Prostate gland (tissue), 2 donors: ENCODE data around the gene CLIP1. TPM values are rescaled to one million over a fixed set of nuclear protein-coding genes. Genes with fewer than 3 reads are reported as not detected.

ENCODE experiments used
- DNase-seq: peaks from one replicate; pipeline ENCODE4 v3.0.0-alpha.2; 2019; ENCODE audit warnings: low spot score
- H3K27ac ChIP-seq, 2 donors: fragments of 200-600 bp; sonication (generic); 2 replicates each; pipeline ENCODE4 v1.5.1; 2017 to 2019
- H3K27me3 ChIP-seq: fragments of 200-600 bp; sonication (generic); replicated peaks from 2 replicates; pipeline ENCODE4 v1.5.1; 2019; ENCODE audit not compliant: insufficient read depth
- H3K36me3 ChIP-seq, 2 donors: fragments of 200-600 bp; sonication (generic); 1 replicate in 1 of 2; 2 replicates in 1 of 2; pipeline versions ENCODE4 v1.5.1 to v1.8.1; 2017 to 2019
- H3K4me1 ChIP-seq: fragments of 200-600 bp; sonication (generic); replicated peaks from 2 replicates; pipeline ENCODE4 v1.5.1; 2019
- H3K4me3 ChIP-seq, 2 donors: fragments of 200-600 bp; sonication (generic); 2 replicates each; pipeline ENCODE4 v1.5.1; 2017 to 2019
- H3K9me3 ChIP-seq: fragments of 200-600 bp; sonication (generic); 2 replicates; pipeline ENCODE4 v1.5.1; 2017
- POLR2A ChIP-seq: fragments of 450-650 bp; IDR thresholded peaks from one replicate; pipeline ENCODE4 v1.6.1; 2016; ENCODE audit warnings: antibody characterized with exemption, mild to moderate bottlenecking
- POLR2AphosphoS5 ChIP-seq: sonication (generic); formaldehyde crosslinking; IDR thresholded peaks from one replicate; pipeline ENCODE4 v1.6.1; 2017; ENCODE audit warnings: antibody characterized with exemption
- WGBS: methylation state at CpG from one replicate; pipeline ENCODE4 v1.1.5; 2018; 5-methylcytosine and 5-hydroxymethylcytosine counted together
- intact Hi-C: fragments of 100-400 bp; cut with DNase I; formaldehyde crosslinking; loops from one replicate; pipeline ENCODE4 v1.14.2; 2022
- total RNA-seq, 2 donors: library from RNA; depleted of rRNA; stranded (reverse); fragments of >200 nt; gene quantifications; one replicate each; pipeline ENCODE4 v1.1.0, GENCODE V29; 2016
- TF ChIP-seq, protein P1 (sequence below), 4 experiments: fragments of 200-600 bp in 2 of 4; fragments of 450-650 bp in 2 of 4; sonication (generic) in 2 of 4; IDR thresholded peaks; 1 replicate in 3 of 4; 2 replicates in 1 of 4; pipeline ENCODE4 v1.5.1; 2016 to 2019; ENCODE audit warnings: antibody characterized with exemption in 4 of 4, mild to moderate bottlenecking in 2 of 4, moderate library complexity in 2 of 4

CLIP1 gene
- total RNA-seq, 2 donors from 2014 or later, result 59.9 to 84.1 TPM

GRCh38 chr12:122333142-122334087 lies 89.1 kb downstream of the CLIP1 start:
- intact Hi-C loops, result no loop called here
- no peaks in the 10 kb centered on the region for H3K27me3 ChIP-seq
- H3K4me1 ChIP-seq, result no peaks in the 10 kb centered on the region
- WGBS, result 87% methylated on average over 14 of the region's 14 CpGs
- H3K4me3 ChIP-seq, result no peak overlapping the region
- TF ChIP-seq, protein P1, sequence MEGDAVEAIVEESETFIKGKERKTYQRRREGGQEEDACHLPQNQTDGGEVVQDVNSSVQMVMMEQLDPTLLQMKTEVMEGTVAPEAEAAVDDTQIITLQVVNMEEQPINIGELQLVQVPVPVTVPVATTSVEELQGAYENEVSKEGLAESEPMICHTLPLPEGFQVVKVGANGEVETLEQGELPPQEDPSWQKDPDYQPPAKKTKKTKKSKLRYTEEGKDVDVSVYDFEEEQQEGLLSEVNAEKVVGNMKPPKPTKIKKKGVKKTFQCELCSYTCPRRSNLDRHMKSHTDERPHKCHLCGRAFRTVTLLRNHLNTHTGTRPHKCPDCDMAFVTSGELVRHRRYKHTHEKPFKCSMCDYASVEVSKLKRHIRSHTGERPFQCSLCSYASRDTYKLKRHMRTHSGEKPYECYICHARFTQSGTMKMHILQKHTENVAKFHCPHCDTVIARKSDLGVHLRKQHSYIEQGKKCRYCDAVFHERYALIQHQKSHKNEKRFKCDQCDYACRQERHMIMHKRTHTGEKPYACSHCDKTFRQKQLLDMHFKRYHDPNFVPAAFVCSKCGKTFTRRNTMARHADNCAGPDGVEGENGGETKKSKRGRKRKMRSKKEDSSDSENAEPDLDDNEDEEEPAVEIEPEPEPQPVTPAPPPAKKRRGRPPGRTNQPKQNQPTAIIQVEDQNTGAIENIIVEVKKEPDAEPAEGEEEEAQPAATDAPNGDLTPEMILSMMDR (IDR thresholded peaks at IDR 0.05), result no peak
- TF ChIP-seq POLR2A (no peak), POLR2AphosphoS5 (no peak)
- no peak for DNase-seq
- H3K9me3 ChIP-seq, result no peaks in the 10 kb centered on the region
- H3K27ac ChIP-seq, result no peak overlapping the region
- H3K36me3 ChIP-seq, result peaks cover 6% of the 10 kb centered on the region in 2 donors

GRCh38 chr12:122327494-122328385 lies 94.7 kb downstream of the CLIP1 start:
- intact Hi-C loops, result no loop called here
- Histone ChIP-seq H3K9me3 (no peaks in the 10 kb centered on the region), H3K36me3 (peaks cover 0 to 8% of the 10 kb centered on the region in 2 donors), H3K27me3 (no peaks in the 10 kb centered on the region), H3K4me3 (no peak overlapping the region), H3K27ac (no peak overlapping the region), H3K4me1 (no peaks in the 10 kb centered on the region)
- TF ChIP-seq POLR2A (no peak), POLR2AphosphoS5 (no peak)
- TF ChIP-seq, protein P1 (IDR thresholded peaks at IDR 0.05), result no peak
- 84% methylated on average over 18 of the region's 18 CpGs for WGBS
- DNase-seq, result no peak

GRCh38 chr12:122327014-122327413 lies 95.5 kb downstream of the CLIP1 start:
- WGBS, result 34% methylated on average over 1 of the region's 1 CpG
- intact Hi-C loops, result no loop called here
- DNase-seq, result no peak
- Histone ChIP-seq H3K27me3 (no peaks in the 10 kb centered on the region), H3K4me1 (no peaks in the 10 kb centered on the region), H3K4me3 (no peak overlapping the region), H3K27ac (no peak overlapping the region), H3K36me3 (peaks cover 0 to 8% of the 10 kb centered on the region in 2 donors), H3K9me3 (no peaks in the 10 kb centered on the region)
- TF ChIP-seq POLR2AphosphoS5 (no peak), POLR2A (no peak)
- TF ChIP-seq, protein P1 (IDR thresholded peaks at IDR 0.05), result no peak

- 59% methylated on average over 5 of the region's 5 CpGs for WGBS
- no peaks in the 10 kb centered on the region for H3K27me3 ChIP-seq
- DNase-seq, result no peak
- peaks cover 0 to 8% of the 10 kb centered on the region in 2 donors for H3K36me3 ChIP-seq
- intact Hi-C loops, result no loop called here
- no peak overlapping the region for H3K27ac ChIP-seq
- H3K4me1 ChIP-seq, result no peaks in the 10 kb centered on the region
- no peaks in the 10 kb centered on the region for H3K9me3 ChIP-seq
- TF ChIP-seq, protein P1 (IDR thresholded peaks at IDR 0.05), result no peak
- TF ChIP-seq POLR2AphosphoS5 (no peak), POLR2A (no peak)
- no peak overlapping the region for H3K4me3 ChIP-seq
These were observed 95.9 kb downstream of the CLIP1 start for GRCh38 chr12:122326586-122326985.
